Measurements from ENCODE around the gene VPS13D. TPM values are rescaled to one million over a fixed set of nuclear protein-coding genes. Genes with fewer than 3 reads are reported as not detected.

VPS13D gene
- total and polyA plus RNA-seq, 2 donors (not counting 3 experiments of a cell fraction or from before 2014, with no cell fraction given), result 13.6 to 48.5 TPM

GRCh38 chr1:12333036-12333785 is 103.4 kb downstream of the VPS13D start:
- no peaks in the 10 kb centered on the region for H3K79me2 ChIP-seq (ENCODE audit: control insufficient read depth, insufficient read depth, low read length)
- TF ChIP-seq POLR2A (IDR thresholded peaks at IDR 0.05; ENCODE audit: low read depth, low read length) (no peak), FOS (IDR thresholded peaks at IDR 0.05; ENCODE audit: borderline replicate concordance, insufficient read depth, low read length) (no peak), JUN (IDR thresholded peaks at IDR 0.05; ENCODE audit: borderline replicate concordance, insufficient read depth, insufficient read length, low read depth) (no peak), MAX (IDR thresholded peaks at IDR 0.05; ENCODE audit: insufficient read depth, insufficient read length) (no peak), GATA2 (IDR thresholded peaks at IDR 0.05; ENCODE audit: insufficient read depth, insufficient read length, low read depth, low read length) (no peak), MYC (IDR thresholded peaks at IDR 0.05; ENCODE audit: low read depth, low read length) (no peak), EZH2 (IDR thresholded peaks at IDR 0.05; ENCODE audit: borderline replicate concordance, low read depth, low read length, severe bottlenecking) (no peak), CTCF (IDR thresholded peaks at IDR 0.05; ENCODE audit: extremely low read depth in 1 of 2, insufficient read depth in 1 of 2, low read depth in 1 of 2, low read length in 2 of 2) (no peak)
- no peaks in the 10 kb centered on the region for H3K27me3 ChIP-seq (ENCODE audit: control insufficient read depth in 2 of 2, insufficient read depth in 2 of 2, low read length in 2 of 2)
- no peak overlapping the region for H3K4me3 ChIP-seq (replicated peaks in 1 of 3; ENCODE audit: insufficient read depth in 1 of 3, low read depth in 1 of 3, low read length in 3 of 3)
- no peaks in the 10 kb centered on the region for H3K9me1 ChIP-seq (replicated peaks; ENCODE audit: control insufficient read depth, extremely low read depth, insufficient read depth, low read length)
- POLR2A ChIA-PET, result interaction anchor here (0.6 kb wide), 1 partner anchor 283 kb away, joined by 3 read pairs; no protein-coding TSS in a partner anchor
- H2AFZ ChIP-seq (ENCODE audit: low read depth, low read length), result no peak overlapping the region
- no peak overlapping the region for H3K9ac ChIP-seq (replicated peaks; ENCODE audit: extremely low read depth, insufficient read depth, low read length)
- H3K4me2 ChIP-seq (ENCODE audit: insufficient read depth, low read length), result no peak overlapping the region
- no peak for FAIRE-seq
- intact Hi-C loops (cut with micrococcal nuclease), result no loop called here
- dilution Hi-C loops (cut with MboI; ENCODE audit: extremely low pct_ligation_motif_present, low sequenced_read_pairs), result no loop called here
- no peaks in the 10 kb centered on the region for H4K20me1 ChIP-seq (replicated peaks; ENCODE audit: control insufficient read depth, extremely low read depth, insufficient read depth, low read length)
- H3K27ac ChIP-seq (ENCODE audit: insufficient read depth, low read depth, low read length), result no peak overlapping the region
- no TSS peak for BruUV-seq (replicated peaks)
- peaks cover 10 to 12% of the 10 kb centered on the region in 2 experiments for H3K36me3 ChIP-seq (ENCODE audit: control insufficient read depth in 2 of 2, extremely low read depth in 1 of 2, insufficient read depth in 2 of 2, low read length in 2 of 2)
- no peaks in the 10 kb centered on the region for H3K4me1 ChIP-seq (ENCODE audit: control insufficient read depth, extremely low read depth, insufficient read depth, low read length)
- no peaks in the 10 kb centered on the region for H3K9me3 ChIP-seq (replicated peaks; ENCODE audit: control insufficient read depth, insufficient read depth, low read length)
- no peak for DNase-seq (ENCODE audit: low read depth, low spot score)
- CTCF ChIA-PET, result interaction anchor here (0.9 kb wide), 1 partner anchor 48 kb away, joined by 3 read pairs; no protein-coding TSS in a partner anchor

Measured in endothelial cell of umbilical vein (primary cell).